T-helper 2 cell treated with Interferon-gamma antibody and Interleukin-4, amounts not matched to agents 100 ng/mL and 5 ng/mL, for 36 hours (primary cell): ENCODE data around the gene ROCK1. TPM values are rescaled to one million over a fixed set of nuclear protein-coding genes. Genes with fewer than 3 reads are reported as not detected.
"Not testable (repeated sequence)": the region's sequence is repeated elsewhere in the genome, so short reads cannot be mapped to it uniquely, and the experiment has no call there.

ENCODE experiments used
- intact Hi-C: fragments of 100-400 bp; cut with micrococcal nuclease; formaldehyde crosslinking; loops from one replicate; pipeline ENCODE4 v1.15.1; 2023
- total RNA-seq: library from RNA; stranded (reverse); gene quantifications from 2 replicates; pipeline ENCODE4 v1.2.3, GENCODE V29; 2022

ROCK1 gene
- total RNA-seq, 1 donor from 2014 or later: 62.8 TPM

DNA sequence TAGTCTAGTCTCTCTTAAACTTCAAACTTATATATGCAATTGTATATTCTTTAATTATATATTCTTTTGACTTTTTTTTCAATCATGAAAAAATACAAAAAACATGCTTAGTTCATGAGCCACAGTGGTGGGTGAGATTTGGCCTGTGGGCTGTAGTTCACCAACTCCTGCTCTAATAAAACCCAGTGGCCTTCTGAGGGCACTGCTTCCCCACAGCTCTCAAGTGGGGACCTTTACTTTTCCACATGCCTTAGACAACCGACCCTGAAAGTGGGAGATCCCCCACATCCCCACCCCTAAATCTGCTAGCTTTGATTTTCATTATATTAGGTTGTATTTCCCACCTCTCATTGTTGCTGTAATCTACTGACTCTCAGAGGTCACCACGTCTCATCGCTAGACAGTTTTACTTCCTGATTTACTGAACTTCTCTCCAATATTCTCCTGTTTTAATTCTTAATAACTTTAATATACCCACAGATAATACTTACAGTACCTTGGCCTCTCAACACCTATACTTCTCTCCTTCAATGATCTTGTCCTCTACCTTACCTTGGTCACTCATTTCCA lies 57.3 kb downstream of the ROCK1 start:
- intact Hi-C loops: no loop called here

DNA sequence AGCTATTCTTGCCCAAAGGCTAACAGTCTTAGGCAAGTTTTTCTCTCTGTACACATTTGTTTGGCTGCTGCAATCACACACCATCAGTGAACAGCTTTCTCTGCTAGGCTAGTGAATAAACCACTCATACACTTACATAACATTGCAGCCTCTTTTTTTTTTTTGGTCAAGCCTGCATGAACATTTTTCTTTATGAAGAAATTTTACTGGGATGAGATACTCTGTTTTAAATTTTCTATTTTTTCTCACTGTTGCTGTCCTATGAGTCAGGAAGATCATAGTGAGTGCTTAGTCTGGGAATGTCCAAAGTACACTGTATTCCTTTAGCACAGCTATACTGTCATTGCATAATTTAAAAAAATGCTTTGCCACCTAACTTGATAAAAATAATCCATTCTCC lies 58.5 kb downstream of the ROCK1 start:
- intact Hi-C loops: no loop called here

- intact Hi-C loops: no loop called here
Observed at GRCh38 chr18:21052385-21052784, 59.2 kb downstream of the ROCK1 start.

GRCh38 chr18:21051620-21052019 lies 60.0 kb downstream of the ROCK1 start:
- intact Hi-C loops: no loop called here

GRCh38 chr18:21049306-21049705 lies 62.3 kb downstream of the ROCK1 start:
- intact Hi-C loops: loop anchor here (2.0 kb wide), 1 partner anchor 61 kb away; the partner anchor contains the start of gene ROCK1

DNA sequence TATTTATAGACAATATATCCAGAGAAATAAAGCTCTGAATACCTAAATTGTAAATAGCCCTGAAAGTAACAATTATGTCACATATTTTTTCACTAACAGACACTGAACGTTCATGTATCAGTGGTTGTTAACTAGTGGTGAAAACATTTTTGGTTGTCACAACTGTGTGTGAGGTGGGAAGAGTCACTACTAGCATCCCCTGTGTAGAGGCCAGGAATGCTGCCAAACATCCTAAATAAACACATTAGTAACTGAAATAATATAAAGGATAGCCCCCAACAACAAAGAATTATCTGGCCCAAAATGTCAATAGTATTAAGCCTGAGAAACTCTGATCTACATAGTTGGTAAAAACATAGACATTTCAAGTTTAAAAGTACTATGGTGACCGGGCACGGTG lies 64.5 kb downstream of the ROCK1 start:
- intact Hi-C loops: no loop called here

GRCh38 chr18:21040466-21040865 lies 71.1 kb downstream of the ROCK1 start:
- intact Hi-C loops: no loop called here

- intact Hi-C loops: no loop called here
Observed at GRCh38 chr18:21038201-21038600, 73.4 kb downstream of the ROCK1 start.

DNA sequence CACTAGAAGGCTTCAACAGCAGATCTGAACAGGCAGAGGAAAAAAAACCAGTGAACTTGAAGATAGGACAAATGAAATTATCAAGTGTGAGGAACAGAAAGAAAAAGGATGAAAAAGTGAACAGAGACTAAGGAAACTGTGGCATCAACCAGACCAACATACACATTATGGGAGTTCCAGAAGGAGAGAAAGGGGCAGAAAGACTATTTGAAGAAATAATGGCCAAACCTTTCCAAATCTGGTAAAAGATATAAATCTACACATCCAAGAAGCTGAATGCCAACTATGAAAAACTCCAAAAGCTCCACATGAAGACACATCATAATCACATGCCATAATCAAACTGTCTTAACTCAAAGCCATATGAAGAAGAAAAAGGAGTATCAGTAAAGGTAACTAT lies 79.8 kb downstream of the ROCK1 start:
- intact Hi-C loops: no loop called here

DNA sequence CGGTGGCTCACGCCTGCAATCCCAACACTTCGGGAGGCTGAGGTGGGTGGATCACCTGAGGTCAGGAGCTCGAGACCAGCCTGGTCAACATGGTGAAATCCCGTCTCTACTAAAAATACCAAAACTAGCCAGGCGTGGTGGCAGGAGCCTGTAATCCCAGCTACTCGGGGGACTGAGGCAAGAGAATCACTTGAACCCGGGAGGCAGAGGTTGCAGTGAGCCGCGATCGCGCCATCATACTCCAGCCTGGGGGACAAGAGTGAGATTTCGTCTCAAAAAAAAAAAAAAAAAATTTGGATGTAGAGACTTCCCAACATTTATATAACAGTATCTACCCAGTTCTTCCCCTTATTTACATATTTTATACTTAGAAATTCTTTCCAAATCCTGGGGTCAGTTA lies 93.4 kb downstream of the ROCK1 start:
- intact Hi-C loops: not testable (repeated sequence)

DNA sequence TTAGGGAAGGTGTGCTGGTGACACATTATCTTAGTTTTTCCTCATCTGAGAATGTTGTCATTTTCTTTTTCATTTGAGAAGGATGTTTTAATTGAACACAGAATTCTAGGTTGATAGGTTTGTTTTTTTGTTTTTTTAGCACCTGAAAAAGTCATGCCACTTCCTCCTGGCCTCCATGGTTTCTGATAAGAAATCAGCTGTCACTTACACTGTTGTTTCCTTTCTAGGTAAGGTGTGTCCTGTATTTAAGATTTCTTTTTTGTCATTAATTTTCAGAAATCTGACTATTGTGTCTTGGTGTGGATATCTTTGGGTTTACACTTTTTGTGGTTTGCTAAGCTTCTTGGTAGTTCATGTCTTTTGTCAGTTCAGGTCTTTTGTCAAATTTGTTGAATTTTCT lies 99.3 kb downstream of the ROCK1 start:
- intact Hi-C loops: no loop called here

- intact Hi-C loops: no loop called here
Observed at GRCh38 chr18:21004726-21005125, 106.9 kb downstream of the ROCK1 start.

DNA sequence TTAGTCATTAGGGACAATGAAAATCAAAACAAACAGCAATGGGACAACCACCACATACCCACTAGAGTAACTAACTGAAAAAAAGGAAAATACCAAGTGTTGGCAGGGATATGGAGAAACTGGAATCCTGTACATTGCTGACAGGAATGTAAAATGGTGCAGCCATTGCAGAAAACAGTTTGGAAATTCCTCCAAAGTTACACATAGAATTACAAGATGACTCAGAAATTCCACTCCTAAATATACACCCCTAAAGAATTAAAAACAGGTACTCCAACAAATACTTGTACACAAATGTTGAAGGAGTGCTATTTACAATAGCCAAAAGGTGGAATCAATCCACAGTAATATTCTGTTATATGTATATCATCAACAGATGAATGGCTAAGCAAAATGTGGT lies 110.9 kb downstream of the ROCK1 start:
- intact Hi-C loops: no loop called here

GRCh38 chr18:20997371-20997770 lies 114.2 kb downstream of the ROCK1 start:
- intact Hi-C loops: no loop called here

GRCh38 chr18:20996418-20996817 lies 115.2 kb downstream of the ROCK1 start:
- intact Hi-C loops: no loop called here

GRCh38 chr18:20988726-20989125 lies 122.9 kb downstream of the ROCK1 start:
- intact Hi-C loops: no loop called here

GRCh38 chr18:20975077-20975476 lies 136.5 kb downstream of the ROCK1 start:
- intact Hi-C loops: no loop called here

GRCh38 chr18:20971886-20972267 lies 139.7 kb downstream of the ROCK1 start:
- intact Hi-C loops: loop anchor here (2.0 to 5.0 kb wide), 2 partner anchors 139 to 205 kb away; partner anchors contain the start of gene ROCK1

GRCh38 chr18:20966795-20967194 lies 144.8 kb downstream of the ROCK1 start:
- intact Hi-C loops: no loop called here

- intact Hi-C loops: no loop called here
Observed at GRCh38 chr18:20963027-20963426, 148.6 kb downstream of the ROCK1 start.

DNA sequence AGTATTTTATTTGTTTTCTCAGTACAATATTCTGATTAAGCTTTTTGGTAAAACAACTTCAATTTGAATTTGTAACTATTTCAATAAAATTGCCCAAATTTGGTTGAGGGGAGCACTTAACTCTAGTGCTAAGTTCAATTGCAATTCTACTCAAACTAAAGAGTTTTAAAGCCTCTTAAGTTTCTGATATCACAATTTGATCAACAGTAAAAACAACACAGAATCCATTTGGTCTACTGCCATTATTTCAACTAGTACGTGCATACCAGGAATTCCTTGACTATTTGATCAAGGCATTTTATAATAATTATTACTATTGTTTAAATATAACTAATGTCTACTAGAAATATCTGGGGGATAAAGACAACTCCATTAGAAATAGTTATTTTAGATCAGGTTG lies 150.9 kb downstream of the ROCK1 start:
- intact Hi-C loops: no loop called here

DNA sequence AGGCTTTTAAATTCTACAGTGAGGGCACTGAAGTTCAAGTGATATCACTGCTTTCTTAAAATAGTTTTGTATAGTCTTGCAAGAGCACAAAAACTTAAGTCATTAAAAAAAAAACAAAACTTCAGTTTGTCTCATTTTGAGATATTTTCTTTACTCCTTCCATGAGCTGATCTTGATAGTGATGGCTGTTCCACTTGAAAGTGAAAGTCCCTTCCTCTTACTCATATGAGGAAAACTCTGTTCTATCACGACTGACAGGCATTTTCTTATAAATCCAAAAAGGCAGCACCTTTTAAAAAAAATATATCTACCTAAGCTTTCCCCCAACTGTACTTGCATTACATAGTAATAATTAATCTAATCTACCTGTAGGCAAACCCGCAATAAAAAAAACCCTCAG lies 160.8 kb downstream of the ROCK1 start:
- intact Hi-C loops: not testable (repeated sequence)
